ENCODE results near the gene ZNF598. TPM values are rescaled to one million over a fixed set of nuclear protein-coding genes. Genes with fewer than 3 reads are reported as not detected.

The ZNF598 gene
- total RNA-seq, 2 donors from 2014 or later: 45.6 to 49.5 TPM

DNA sequence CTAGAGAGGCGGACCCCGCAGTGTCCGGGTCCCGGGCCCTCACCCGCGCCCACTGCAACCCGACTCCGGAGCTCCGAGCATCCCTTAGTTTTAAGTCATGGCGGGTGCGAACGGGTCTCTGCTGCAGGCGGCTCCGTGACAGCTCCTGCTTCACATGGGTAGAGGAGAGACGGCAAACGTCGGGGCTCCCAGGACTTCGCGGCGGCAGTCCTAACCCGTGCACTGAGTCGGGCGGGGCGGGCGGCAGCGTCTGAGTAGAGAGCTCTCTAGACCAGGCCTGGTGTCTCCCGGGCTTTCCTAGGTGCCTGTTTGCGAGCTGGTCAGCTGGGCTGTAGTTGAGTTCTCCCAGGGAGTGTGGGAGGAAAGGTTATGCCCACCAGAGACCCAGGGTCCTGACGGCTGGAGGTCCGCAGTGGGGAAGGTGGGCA, 38.5 kb upstream of the ZNF598 start:
- Mint-ChIP-seq H3K9me3 (no peaks in the 10 kb centered on the region), H3K4me1 (peaks cover 11% of the 10 kb centered on the region), H3K27ac (peak overlapping the region; percentile 55), H3K4me3 (peak overlapping the region; percentile 85), H3K27me3 (ENCODE audit: insufficient read depth) (no peaks in the 10 kb centered on the region), H3K36me3 (ENCODE audit: low read depth) (peaks cover 23% of the 10 kb centered on the region)
- Histone ChIP-seq H3K9ac (ENCODE audit: extremely low read depth, low read length, poor library complexity, severe bottlenecking) (peak overlapping the region; percentile 11), H3K9me3 (ENCODE audit: control insufficient read depth, low read length) (no peaks in the 10 kb centered on the region), H3K4me1 (ENCODE audit: control insufficient read depth, insufficient read depth, low read length) (no peaks in the 10 kb centered on the region), H3K27ac (ENCODE audit: low read depth, low read length) (no peak overlapping the region), H3K36me3 (ENCODE audit: control insufficient read depth, insufficient read depth, low read length) (peaks cover 15% of the 10 kb centered on the region), H3K4me3 (ENCODE audit: low read length) (peak overlapping the region; percentile 87), H3K27me3 (ENCODE audit: control insufficient read depth, insufficient read depth, low read length, poor library complexity, severe bottlenecking) (no peaks in the 10 kb centered on the region)
- no peak for DNase-seq
- 2% methylated on average over 24 to 30 of the region's 30 CpGs for WGBS, 2 experiments (ENCODE audit: insufficient coverage in 1 of 2, insufficient read length in 1 of 2)
- TF ChIP-seq, protein P1, sequence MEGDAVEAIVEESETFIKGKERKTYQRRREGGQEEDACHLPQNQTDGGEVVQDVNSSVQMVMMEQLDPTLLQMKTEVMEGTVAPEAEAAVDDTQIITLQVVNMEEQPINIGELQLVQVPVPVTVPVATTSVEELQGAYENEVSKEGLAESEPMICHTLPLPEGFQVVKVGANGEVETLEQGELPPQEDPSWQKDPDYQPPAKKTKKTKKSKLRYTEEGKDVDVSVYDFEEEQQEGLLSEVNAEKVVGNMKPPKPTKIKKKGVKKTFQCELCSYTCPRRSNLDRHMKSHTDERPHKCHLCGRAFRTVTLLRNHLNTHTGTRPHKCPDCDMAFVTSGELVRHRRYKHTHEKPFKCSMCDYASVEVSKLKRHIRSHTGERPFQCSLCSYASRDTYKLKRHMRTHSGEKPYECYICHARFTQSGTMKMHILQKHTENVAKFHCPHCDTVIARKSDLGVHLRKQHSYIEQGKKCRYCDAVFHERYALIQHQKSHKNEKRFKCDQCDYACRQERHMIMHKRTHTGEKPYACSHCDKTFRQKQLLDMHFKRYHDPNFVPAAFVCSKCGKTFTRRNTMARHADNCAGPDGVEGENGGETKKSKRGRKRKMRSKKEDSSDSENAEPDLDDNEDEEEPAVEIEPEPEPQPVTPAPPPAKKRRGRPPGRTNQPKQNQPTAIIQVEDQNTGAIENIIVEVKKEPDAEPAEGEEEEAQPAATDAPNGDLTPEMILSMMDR (conservative IDR thresholded peaks at IDR 0.05): no peak

- Histone ChIP-seq H3K27me3 (ENCODE audit: control insufficient read depth, insufficient read depth, low read length, poor library complexity, severe bottlenecking) (no peaks in the 10 kb centered on the region), H3K4me1 (ENCODE audit: control insufficient read depth, insufficient read depth, low read length) (no peaks in the 10 kb centered on the region), H3K4me3 (ENCODE audit: low read length) (peak within 1 kb of the TSS; percentile 87), H3K9me3 (ENCODE audit: control insufficient read depth, low read length) (no peaks in the 10 kb centered on the region), H3K36me3 (ENCODE audit: control insufficient read depth, insufficient read depth, low read length) (peaks cover 15% of the 10 kb centered on the region), H3K9ac (ENCODE audit: extremely low read depth, low read length, poor library complexity, severe bottlenecking) (peak within 1 kb of the TSS; percentile 51), H3K27ac (ENCODE audit: low read depth, low read length) (no peak within 1 kb of the TSS)
- H3K27me3 Mint-ChIP-seq (ENCODE audit: insufficient read depth): no peaks in the 10 kb centered on the region
- no peaks in the 10 kb centered on the region for H3K9me3 Mint-ChIP-seq
- peaks cover 19% of the 10 kb centered on the region for H3K36me3 Mint-ChIP-seq (ENCODE audit: low read depth)
- H3K27ac Mint-ChIP-seq: peak within 1 kb of the TSS; percentile 58
- DNase-seq: peak; percentile 99
- TF ChIP-seq, protein P1 (conservative IDR thresholded peaks at IDR 0.05): peak; percentile 54
- peaks cover 11% of the 10 kb centered on the region for H3K4me1 Mint-ChIP-seq
- WGBS, 2 experiments (ENCODE audit: insufficient coverage in 1 of 2, insufficient read length in 1 of 2): 0 to 1% methylated on average over 37 to 81 of the region's 81 CpGs
- peak within 1 kb of the TSS; percentile 85 for H3K4me3 Mint-ChIP-seq
Observed at GRCh38 chr16:2047330-2048115, 37.9 kb upstream of the ZNF598 start, which contains the start of the genes NTHL1 and TSC2. Gene NTHL1, minus strand, starts transcription at chr16:2047834. Its CDS starts 11 bp downstream, at chr16:2047823. Gene TSC2, plus strand, starts transcription at chr16:2047985. Its CDS starts 631 bp downstream, at chr16:2048616.

DNA sequence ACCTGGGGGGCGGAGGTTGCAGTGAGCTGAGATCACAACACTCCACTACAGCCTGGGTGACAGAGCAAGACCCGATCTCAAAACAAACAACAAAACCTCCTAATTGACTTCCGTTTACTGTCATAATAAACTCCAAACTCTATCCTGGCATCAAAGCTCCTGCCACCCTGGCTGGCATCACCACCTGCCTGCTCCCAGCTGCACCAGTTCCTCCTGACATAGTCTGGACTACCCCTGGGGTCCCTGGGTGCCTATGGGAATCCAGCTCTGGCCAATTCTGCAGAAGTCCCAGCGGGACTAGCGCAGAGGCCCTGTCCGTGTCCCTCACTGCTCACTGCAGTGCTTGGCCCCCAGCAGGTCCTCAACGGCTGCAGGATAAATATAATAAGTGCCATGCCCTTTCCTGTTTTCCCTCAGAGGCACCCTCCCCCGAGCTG, 37.3 kb upstream of the ZNF598 start:
- TF ChIP-seq, protein P1 (conservative IDR thresholded peaks at IDR 0.05): no peak
- Mint-ChIP-seq H3K4me3 (peak overlapping the region; percentile 85), H3K27me3 (ENCODE audit: insufficient read depth) (no peaks in the 10 kb centered on the region), H3K27ac (peak overlapping the region; percentile 30), H3K4me1 (peaks cover 11% of the 10 kb centered on the region), H3K36me3 (ENCODE audit: low read depth) (peaks cover 15% of the 10 kb centered on the region), H3K9me3 (no peaks in the 10 kb centered on the region)
- Histone ChIP-seq H3K27ac (ENCODE audit: low read depth, low read length) (no peak overlapping the region), H3K9ac (ENCODE audit: extremely low read depth, low read length, poor library complexity, severe bottlenecking) (peak overlapping the region; percentile 51), H3K9me3 (ENCODE audit: control insufficient read depth, low read length) (no peaks in the 10 kb centered on the region), H3K4me3 (ENCODE audit: low read length) (peak overlapping the region; percentile 87), H3K36me3 (ENCODE audit: control insufficient read depth, insufficient read depth, low read length) (peaks cover 9% of the 10 kb centered on the region), H3K4me1 (ENCODE audit: control insufficient read depth, insufficient read depth, low read length) (no peaks in the 10 kb centered on the region), H3K27me3 (ENCODE audit: control insufficient read depth, insufficient read depth, low read length, poor library complexity, severe bottlenecking) (no peaks in the 10 kb centered on the region)
- 45 to 47% methylated on average over 5 to 8 of the region's 8 CpGs for WGBS, 2 experiments (ENCODE audit: insufficient coverage in 1 of 2, insufficient read length in 1 of 2)
- no peak for DNase-seq

All from endodermal cell (in vitro differentiated cells).